OCI-LY3 (cell line): ENCODE results near the gene LRRC9.

Source experiments
- CTCF ChIP-seq: fragments of 200-600, 300-600 bp; sonication (generic); IDR thresholded peaks from 2 replicates; pipeline ENCODE4 v1.5.1; 2014; ENCODE audit warnings: antibody characterized with exemption, low read length, low read depth
- EZH2phosphoT487 ChIP-seq: fragments of 200-600 bp; shearing (Covaris generic); IDR thresholded peaks from 2 replicates; pipeline ENCODE4 v1.6.1; 2018; ENCODE audit warnings: antibody characterized with exemption, mixed run types, low read depth

DNA sequence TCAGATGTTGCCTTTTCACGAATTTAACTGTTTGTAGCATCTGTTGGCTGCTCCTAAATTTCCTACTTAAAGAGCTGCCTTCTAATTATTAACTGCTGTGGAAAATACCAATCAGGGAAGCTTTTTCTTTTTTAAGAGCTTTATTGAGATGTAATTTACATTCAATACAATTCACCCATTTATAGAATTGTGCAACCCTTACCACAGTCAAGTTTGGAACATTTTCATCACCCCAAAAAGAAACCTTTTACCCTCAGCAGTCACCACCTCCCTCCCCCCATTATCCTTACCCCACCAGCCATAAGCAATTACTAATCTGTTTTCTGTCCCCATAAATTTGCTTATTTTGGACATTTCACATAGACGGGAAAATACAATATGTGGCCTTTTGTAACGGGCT lies 173.1 kb downstream of the LRRC9 start:
- TF ChIP-seq CTCF, result no peak
- TF ChIP-seq EZH2phosphoT487, result no peak
